ENCODE data around the gene CLDN19.

Gene CLDN19

DNA sequence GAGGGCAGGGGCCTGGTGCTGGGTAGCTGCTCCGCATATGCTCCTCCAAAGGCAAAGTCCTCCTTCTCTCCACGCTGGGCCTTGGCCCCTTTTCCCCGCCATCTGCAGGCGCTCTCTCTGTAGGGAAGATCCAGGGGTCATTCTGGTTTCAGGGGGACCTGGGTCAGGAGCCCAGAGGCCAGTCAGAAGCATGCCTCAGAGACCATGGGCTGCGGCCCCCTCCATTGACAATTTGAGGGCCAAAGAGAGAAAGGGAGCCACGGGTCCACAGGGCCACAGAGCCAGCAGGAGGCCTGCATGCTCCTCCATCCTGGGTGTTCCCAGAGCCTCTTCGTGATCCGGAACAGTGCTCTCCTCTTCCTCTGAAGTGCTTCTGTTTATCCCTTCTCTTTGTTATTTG is 2.1 kb upstream of the CLDN19 start:
- TF ChIP-seq, protein P1, sequence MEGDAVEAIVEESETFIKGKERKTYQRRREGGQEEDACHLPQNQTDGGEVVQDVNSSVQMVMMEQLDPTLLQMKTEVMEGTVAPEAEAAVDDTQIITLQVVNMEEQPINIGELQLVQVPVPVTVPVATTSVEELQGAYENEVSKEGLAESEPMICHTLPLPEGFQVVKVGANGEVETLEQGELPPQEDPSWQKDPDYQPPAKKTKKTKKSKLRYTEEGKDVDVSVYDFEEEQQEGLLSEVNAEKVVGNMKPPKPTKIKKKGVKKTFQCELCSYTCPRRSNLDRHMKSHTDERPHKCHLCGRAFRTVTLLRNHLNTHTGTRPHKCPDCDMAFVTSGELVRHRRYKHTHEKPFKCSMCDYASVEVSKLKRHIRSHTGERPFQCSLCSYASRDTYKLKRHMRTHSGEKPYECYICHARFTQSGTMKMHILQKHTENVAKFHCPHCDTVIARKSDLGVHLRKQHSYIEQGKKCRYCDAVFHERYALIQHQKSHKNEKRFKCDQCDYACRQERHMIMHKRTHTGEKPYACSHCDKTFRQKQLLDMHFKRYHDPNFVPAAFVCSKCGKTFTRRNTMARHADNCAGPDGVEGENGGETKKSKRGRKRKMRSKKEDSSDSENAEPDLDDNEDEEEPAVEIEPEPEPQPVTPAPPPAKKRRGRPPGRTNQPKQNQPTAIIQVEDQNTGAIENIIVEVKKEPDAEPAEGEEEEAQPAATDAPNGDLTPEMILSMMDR (IDR thresholded peaks at IDR 0.05) = no peak
- H3K4me1 ChIP-seq = no peaks in the 10 kb centered on the region
- DNase-seq = no peak
- no peak overlapping the region for H3K4me3 ChIP-seq
- no peaks in the 10 kb centered on the region for H3K27me3 ChIP-seq
- intact Hi-C loops (cut with DNase I; ENCODE audit: low total_unique reads) = loop anchor here (10.0 kb wide), 1 partner anchor 157 kb away; no protein-coding TSS in a partner anchor
- no peak overlapping the region for H3K27ac ChIP-seq
- H3K36me3 ChIP-seq = peaks cover 4 to 23% (median 15%) of the 10 kb centered on the region in 3 donors
- no peaks in the 10 kb centered on the region for H3K9me3 ChIP-seq

DNA sequence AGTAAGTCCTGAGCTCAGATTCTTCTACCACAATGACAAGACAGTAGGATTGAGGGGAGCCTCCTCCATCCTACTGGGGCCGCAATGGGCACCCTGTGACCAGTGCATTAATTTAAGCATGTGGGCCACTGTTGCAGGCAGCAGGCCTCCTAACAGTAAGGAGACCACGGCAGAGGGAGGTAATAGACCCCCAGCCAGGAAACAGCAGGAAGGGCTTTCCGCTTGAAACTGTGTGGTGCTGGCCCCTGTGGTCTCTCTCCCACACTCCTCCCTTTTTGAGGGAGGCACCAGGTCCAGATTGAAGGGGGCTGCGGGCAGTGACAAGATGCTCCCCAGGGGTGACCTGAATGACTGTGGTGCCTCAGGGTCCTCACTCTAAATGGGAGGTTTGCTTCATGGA is 1.7 kb upstream of the CLDN19 start:
- TF ChIP-seq, protein P1 (IDR thresholded peaks at IDR 0.05) = no peak
- peak in 1 of 2 donors; percentile 28 for DNase-seq
- H3K27me3 ChIP-seq = no peaks in the 10 kb centered on the region
- intact Hi-C loops (cut with DNase I; ENCODE audit: low total_unique reads) = loop anchor here (10.0 kb wide), 1 partner anchor 157 kb away; no protein-coding TSS in a partner anchor
- no peaks in the 10 kb centered on the region for H3K9me3 ChIP-seq
- no peaks in the 10 kb centered on the region for H3K4me1 ChIP-seq
- H3K36me3 ChIP-seq = peaks cover 4 to 19% (median 12%) of the 10 kb centered on the region in 3 donors
- no peak overlapping the region for H3K4me3 ChIP-seq
- no peak overlapping the region for H3K27ac ChIP-seq

DNA sequence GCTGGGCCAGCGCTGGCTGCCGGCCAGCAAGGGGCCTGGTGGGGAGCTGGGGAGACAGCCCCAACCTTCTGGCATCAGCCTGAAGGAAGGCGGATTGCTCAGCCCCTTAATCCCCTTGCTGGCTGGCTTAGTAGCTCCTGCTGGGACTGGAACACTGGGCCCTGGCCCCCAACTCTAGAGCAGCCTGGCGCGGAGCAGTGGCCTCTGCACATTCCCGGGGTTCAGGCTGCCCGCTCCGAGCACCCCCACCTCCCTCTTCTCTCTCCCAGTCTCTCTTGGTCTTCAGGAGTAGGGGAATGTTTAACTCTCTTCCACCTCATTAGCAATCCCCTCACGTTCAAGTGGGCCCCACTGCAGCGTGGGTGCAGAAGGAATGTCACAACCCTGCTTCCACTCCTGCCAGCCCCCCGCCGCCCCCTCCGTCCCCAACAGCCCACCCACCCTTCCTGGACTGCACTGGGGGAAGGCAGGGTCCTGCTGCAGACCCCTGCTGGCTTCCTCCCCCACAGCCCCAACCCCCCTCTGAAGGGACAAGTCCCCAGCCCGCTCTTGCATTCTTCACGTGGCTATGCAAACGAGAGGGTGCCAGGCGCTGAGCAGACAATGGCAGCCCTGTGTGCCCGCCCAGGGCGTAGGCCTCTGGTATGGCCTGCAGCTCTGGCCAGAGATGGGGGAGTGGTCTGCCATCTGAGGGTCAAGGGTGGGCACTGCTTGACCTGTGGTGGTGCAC is 980 bp upstream of the CLDN19 start:
- Histone ChIP-seq H3K9me3 (no peaks in the 10 kb centered on the region), H3K27ac (no peak overlapping the region), H3K4me3 (no peak overlapping the region), H3K4me1 (no peaks in the 10 kb centered on the region), H3K27me3 (no peaks in the 10 kb centered on the region), H3K36me3 (peaks cover 0 to 12% (median 5%) of the 10 kb centered on the region in 3 donors)
- intact Hi-C loops (cut with DNase I; ENCODE audit: low total_unique reads) = loop anchor here (10.0 kb wide), 1 partner anchor 156 kb away; no protein-coding TSS in a partner anchor
- peak in 1 of 2 donors; percentile 51 for DNase-seq
- TF ChIP-seq, protein P1 (IDR thresholded peaks at IDR 0.05) = no peak

DNA sequence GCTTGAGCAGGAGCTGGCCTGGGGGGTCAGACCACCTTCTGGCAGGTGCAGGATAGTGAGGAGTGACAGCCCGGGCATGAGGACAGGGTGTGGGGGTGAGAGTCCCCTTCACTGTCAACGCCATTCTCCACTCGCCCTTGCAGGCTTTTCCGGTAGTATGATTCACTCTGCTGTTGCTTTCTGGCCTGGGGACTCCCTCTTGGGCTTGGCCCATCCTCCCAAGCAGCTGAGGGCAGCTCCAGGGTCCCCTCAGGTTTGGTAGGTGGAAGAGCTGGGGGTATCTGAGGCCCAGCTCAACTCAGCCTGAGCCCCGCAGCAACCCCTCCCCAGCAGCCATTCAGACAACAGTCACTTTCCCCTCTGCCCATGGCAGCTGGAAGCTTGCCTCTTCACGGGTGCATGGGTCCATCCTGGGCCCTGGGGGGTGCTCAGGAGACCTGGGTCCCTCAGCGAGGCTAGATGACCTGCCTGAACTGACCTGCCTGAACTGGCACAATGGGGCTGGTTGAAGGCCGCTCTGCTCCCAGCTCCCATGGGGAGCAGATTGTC is 1.3 kb downstream of the CLDN19 start:
- TF ChIP-seq, protein P1 (IDR thresholded peaks at IDR 0.05) = no peak
- H3K9me3 ChIP-seq = no peaks in the 10 kb centered on the region
- no peak overlapping the region for H3K27ac ChIP-seq
- H3K4me1 ChIP-seq = no peaks in the 10 kb centered on the region
- no peak overlapping the region for H3K4me3 ChIP-seq
- no peak for DNase-seq
- no peaks in the 10 kb centered on the region for H3K27me3 ChIP-seq
- H3K36me3 ChIP-seq = no peaks in the 10 kb centered on the region
- intact Hi-C loops (cut with DNase I; ENCODE audit: low total_unique reads) = no loop called here

DNA sequence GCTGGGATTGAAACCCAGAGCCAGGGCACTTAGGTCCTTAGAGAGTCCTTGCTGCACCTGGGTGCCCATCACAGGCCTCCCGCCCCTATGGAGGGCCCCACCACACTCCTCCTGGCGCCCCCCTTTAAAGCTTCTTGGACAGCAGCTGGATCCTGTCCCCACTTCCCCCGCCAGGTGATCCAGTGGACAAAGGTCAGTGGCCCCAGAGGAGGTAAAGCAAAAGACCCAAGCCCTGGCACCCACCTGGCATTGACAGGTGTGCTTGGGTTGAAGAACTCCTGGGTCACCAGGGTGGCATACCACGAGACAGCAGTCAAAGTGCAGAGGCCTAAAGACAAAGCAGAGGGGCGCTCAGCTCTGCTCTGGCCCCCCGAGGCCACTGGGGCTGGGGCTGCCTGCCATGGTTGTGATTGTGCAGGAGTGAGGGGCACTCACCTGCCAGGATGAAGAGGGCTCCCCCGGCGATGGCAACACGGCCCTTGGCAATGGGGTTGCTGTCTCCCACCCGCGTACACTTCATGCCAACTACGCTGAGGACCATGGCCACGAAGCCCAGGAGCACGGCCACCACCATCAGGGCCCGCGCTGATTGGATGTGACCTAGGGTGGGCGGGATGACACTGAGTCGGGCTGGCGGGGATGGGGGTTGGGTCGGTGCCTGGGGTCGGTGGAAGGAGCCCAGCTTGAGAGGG is 1.9 kb downstream of the CLDN19 start:
- Histone ChIP-seq H3K4me3 (no peak overlapping the region), H3K36me3 (no peaks in the 10 kb centered on the region), H3K27ac (no peak overlapping the region), H3K9me3 (no peaks in the 10 kb centered on the region), H3K27me3 (no peaks in the 10 kb centered on the region), H3K4me1 (no peaks in the 10 kb centered on the region)
- TF ChIP-seq, protein P1 (IDR thresholded peaks at IDR 0.05) = no peak
- DNase-seq = no peak
- intact Hi-C loops (cut with DNase I; ENCODE audit: low total_unique reads) = no loop called here
